ENCODE data around the gene KIAA0586.

DNA sequence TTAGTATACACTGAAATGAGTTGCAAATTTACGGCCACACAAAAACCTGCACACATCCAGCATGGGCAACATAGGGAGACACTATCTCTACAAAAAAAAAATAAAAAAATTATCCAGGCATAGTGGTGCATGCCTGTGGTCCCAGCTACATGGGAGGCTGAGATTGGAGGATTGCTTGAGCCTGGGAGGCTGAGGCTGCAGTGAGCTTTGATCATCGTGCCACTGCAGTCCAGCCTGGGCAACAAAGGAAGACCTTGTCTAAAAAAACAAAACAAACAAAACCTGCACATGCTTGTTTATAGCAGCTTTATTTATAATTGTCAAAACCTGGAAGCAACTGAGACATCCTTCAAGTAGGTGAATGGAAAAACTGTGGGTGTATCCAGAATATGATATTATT lies 36.7 kb upstream of the KIAA0586 start:
- TF ChIP-seq, protein P1, sequence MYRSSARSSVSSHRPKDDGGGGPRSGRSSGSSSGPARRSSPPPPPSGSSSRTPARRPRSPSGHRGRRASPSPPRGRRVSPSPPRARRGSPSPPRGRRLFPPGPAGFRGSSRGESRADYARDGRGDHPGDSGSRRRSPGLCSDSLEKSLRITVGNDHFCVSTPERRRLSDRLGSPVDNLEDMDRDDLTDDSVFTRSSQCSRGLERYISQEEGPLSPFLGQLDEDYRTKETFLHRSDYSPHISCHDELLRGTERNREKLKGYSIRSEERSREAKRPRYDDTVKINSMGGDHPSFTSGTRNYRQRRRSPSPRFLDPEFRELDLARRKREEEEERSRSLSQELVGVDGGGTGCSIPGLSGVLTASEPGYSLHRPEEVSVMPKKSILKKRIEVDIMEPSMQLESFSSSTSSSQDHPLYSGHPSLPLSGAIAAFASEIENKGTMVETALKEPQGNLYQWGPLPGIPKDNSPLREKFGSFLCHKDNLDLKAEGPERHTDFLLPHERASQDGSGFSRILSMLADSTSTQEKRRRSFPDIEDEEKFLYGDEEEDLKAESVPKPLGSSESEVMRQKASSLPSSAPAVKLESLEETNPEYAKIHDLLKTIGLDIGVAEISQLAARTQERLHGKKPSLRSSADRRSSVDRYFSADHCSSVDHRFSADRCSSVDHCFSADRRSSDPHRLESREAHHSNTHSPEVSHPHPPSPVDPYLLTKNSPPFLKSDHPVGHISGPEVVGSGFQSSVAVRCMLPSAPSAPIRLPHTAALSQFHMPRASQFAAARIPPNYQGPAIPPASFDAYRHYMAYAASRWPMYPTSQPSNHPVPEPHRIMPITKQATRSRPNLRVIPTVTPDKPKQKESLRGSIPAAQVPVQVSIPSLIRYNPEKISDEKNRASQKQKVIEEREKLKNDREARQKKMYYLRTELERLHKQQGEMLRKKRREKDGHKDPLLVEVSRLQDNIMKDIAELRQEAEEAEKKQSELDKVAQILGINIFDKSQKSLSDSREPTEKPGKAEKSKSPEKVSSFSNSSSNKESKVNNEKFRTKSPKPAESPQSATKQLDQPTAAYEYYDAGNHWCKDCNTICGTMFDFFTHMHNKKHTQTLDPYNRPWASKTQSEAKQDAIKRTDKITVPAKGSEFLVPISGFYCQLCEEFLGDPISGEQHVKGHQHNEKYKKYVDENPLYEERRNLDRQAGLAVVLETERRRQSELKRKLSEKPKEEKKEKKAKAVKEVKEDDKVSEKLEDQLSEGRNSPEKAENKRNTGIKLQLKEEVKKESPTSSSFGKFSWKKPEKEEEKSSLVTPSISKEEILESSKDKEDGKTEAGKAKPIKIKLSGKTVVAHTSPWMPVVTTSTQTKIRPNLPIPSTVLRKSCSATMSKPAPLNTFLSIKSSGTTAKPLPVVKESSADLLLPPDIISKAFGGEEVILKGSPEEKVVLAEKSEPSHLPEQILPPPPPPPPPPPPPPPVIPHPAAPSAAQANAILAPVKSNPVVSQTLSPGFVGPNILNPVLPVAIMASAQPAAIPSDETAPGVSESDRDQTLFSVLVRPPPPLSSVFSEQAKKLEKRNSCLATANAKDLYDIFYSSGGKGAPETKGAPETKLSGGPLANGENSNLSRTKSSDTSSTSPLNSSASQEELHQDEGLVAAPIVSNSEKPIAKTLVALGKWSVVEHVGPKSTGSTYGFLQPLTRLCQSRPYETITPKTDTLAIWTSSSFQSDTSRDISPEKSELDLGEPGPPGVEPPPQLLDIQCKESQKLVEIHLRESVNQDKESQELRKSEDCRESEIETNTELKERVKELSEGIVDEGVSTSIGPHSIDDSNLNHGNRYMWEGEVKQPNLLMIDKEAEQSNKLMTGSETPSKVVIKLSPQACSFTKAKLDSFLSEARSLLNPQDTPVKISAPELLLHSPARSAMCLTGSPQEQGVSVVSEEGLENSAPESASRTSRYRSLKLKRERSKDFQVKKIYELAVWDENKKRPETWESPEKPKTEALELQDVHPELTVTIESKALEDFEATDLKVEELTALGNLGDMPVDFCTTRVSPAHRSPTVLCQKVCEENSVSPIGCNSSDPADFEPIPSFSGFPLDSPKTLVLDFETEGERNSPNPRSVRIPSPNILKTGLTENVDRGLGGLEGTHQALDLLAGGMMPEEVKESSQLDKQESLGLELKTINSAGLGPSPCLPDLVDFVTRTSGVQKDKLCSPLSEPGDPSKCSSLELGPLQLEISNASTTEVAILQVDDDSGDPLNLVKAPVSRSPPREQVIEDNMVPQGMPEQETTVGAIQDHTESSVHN (IDR thresholded peaks at IDR 0.05; ENCODE audit: borderline replicate concordance in 1 of 2, low read depth in 1 of 2): no peak
- TF ChIP-seq MXI1 (IDR thresholded peaks at IDR 0.05; ENCODE audit: low read depth, low read length) (no peak), BACH1 (tag; IDR thresholded peaks at IDR 0.05) (no peak), YY1 (IDR thresholded peaks at IDR 0.05; ENCODE audit: borderline replicate concordance in 1 of 3, control insufficient read depth in 1 of 3, extremely low read depth in 1 of 3, insufficient read depth in 3 of 3, insufficient read length in 1 of 3, insufficient replicate concordance in 2 of 3, low read depth in 1 of 3, low read length in 2 of 3) (no peak)
